ENCODE data around the gene THOC5.

DNA sequence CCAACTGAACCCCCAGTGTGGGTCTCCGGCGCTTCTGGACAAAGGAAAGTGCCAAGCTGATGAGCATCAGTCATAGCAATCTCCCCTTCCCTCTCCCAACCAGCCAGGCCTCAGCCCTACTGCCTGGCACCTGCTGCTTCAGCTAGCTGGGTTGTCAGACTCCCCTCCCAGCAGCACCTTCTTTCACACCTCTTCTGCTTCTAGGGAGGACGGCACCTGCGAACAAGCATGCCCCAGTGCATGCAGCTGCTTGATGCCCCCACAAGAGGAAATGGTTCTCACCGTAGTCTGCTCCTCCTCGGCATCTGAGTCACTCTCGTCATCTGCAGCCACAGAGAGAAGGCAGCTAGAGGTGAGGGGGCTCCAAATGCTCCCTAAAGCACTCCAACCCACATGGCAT is 25.4 kb downstream of the THOC5 start:
- TF ChIP-seq, protein P1, sequence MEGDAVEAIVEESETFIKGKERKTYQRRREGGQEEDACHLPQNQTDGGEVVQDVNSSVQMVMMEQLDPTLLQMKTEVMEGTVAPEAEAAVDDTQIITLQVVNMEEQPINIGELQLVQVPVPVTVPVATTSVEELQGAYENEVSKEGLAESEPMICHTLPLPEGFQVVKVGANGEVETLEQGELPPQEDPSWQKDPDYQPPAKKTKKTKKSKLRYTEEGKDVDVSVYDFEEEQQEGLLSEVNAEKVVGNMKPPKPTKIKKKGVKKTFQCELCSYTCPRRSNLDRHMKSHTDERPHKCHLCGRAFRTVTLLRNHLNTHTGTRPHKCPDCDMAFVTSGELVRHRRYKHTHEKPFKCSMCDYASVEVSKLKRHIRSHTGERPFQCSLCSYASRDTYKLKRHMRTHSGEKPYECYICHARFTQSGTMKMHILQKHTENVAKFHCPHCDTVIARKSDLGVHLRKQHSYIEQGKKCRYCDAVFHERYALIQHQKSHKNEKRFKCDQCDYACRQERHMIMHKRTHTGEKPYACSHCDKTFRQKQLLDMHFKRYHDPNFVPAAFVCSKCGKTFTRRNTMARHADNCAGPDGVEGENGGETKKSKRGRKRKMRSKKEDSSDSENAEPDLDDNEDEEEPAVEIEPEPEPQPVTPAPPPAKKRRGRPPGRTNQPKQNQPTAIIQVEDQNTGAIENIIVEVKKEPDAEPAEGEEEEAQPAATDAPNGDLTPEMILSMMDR (IDR thresholded peaks at IDR 0.05; ENCODE audit: poor library complexity, severe bottlenecking) = no peak
- TF ChIP-seq POLR2AphosphoS5 (IDR thresholded peaks at IDR 0.05) (no peak), EZH2 (IDR thresholded peaks at IDR 0.05; ENCODE audit: borderline replicate concordance, insufficient read depth, low read length, poor library complexity, severe bottlenecking) (no peak), EP300 (conservative IDR thresholded peaks at IDR 0.05; ENCODE audit: poor library complexity, severe bottlenecking) (no peak), TAF1 (IDR thresholded peaks at IDR 0.05; ENCODE audit: low read depth) (no peak), RAD21 (conservative IDR thresholded peaks at IDR 0.05) (no peak), SMC3 (conservative IDR thresholded peaks at IDR 0.05; ENCODE audit: poor library complexity) (no peak), MXI1 (conservative IDR thresholded peaks at IDR 0.05; ENCODE audit: poor library complexity, severe bottlenecking) (no peak)
- TF ChIP-seq, protein P2, sequence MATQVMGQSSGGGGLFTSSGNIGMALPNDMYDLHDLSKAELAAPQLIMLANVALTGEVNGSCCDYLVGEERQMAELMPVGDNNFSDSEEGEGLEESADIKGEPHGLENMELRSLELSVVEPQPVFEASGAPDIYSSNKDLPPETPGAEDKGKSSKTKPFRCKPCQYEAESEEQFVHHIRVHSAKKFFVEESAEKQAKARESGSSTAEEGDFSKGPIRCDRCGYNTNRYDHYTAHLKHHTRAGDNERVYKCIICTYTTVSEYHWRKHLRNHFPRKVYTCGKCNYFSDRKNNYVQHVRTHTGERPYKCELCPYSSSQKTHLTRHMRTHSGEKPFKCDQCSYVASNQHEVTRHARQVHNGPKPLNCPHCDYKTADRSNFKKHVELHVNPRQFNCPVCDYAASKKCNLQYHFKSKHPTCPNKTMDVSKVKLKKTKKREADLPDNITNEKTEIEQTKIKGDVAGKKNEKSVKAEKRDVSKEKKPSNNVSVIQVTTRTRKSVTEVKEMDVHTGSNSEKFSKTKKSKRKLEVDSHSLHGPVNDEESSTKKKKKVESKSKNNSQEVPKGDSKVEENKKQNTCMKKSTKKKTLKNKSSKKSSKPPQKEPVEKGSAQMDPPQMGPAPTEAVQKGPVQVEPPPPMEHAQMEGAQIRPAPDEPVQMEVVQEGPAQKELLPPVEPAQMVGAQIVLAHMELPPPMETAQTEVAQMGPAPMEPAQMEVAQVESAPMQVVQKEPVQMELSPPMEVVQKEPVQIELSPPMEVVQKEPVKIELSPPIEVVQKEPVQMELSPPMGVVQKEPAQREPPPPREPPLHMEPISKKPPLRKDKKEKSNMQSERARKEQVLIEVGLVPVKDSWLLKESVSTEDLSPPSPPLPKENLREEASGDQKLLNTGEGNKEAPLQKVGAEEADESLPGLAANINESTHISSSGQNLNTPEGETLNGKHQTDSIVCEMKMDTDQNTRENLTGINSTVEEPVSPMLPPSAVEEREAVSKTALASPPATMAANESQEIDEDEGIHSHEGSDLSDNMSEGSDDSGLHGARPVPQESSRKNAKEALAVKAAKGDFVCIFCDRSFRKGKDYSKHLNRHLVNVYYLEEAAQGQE (IDR thresholded peaks at IDR 0.05; ENCODE audit: borderline replicate concordance) = no peak
